ENCODE results near the gene LBHD2. TPM values are rescaled to one million over a fixed set of nuclear protein-coding genes. Genes with fewer than 3 reads are reported as not detected.

Gene LBHD2
- total and polyA plus RNA-seq, 2 of the 8 experiments (the other 6 are each of a cell fraction or from before 2014, with no cell fraction given): not detected

DNA sequence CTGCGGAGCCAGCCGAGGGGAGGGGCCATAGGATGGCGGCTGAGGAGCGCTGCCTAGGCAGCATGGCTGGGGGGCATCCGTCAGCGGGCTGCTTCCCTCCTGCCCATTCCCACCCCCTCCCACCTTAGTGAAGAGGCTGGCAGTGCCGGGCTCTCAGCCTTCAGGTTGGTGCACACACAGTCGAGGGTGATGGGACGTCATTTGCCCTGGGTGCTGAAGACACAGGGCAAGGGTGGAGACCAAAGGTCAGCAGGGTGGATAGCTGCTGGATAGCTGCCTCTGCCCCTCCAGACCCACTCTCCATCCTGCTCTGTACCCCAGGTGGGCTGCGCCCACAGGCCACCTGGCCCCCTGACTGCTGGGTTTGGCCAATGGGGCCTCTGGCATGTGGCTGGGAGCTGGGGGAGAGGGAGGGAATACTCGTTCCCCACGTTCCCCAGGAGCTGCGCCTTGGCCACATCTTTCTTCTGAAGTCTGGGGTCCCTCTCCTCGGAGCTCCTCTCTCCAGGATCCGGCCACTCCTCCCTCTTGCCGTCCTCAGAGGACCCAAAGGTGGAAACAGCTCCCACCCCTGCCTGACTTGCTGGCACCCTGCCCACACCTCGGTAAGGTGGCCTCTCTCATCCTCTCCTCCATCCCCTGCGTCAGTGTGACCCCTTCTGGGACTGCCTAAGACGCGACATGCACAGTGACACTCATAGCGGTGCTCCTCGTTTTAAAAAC lies 15.5 kb upstream of the LBHD2 start (continued):
- TF ChIP-seq RXRA (IDR thresholded peaks at IDR 0.05; ENCODE audit: insufficient read depth, low read depth, low read length) (no peak), MAFK (IDR thresholded peaks at IDR 0.05; ENCODE audit: low read depth, low read length) (no peak), GTF2F1 (IDR thresholded peaks at IDR 0.05; ENCODE audit: borderline replicate concordance, low read depth, low read length) (no peak)
